Neutrophil (primary cell): Measurements from ENCODE around the gene SLC17A9.

ENCODE experiments used
- H3K27ac ChIP-seq: fragments of 200-600 bp; sonication (generic); 2 replicates; pipeline ENCODE4 v1.5.1; 2016; ENCODE audit warnings: mild to moderate bottlenecking, moderate library complexity
- H3K27me3 ChIP-seq: fragments of 200-600 bp; sonication (generic); 2 replicates; pipeline ENCODE4 v1.6.0; 2016; ENCODE audit warnings: mild to moderate bottlenecking
- H3K36me3 ChIP-seq: fragments of 200-600 bp; sonication (generic); 2 replicates; pipeline ENCODE4 v1.5.1; 2017
- H3K4me1 ChIP-seq, 2 experiments: fragments of 200-600 bp in 1 of 2; sonication (generic) in 1 of 2; 1 replicate in 1 of 2; 2 replicates in 1 of 2; pipeline versions ENCODE4 v1.5.1 to v1.6.1; 2013 to 2016; ENCODE audit warnings: low read depth in 1 of 2, low read length in 1 of 2, mild to moderate bottlenecking in 1 of 2, moderate library complexity in 1 of 2; ENCODE audit not compliant: control insufficient read depth in 1 of 2, insufficient read depth in 1 of 2
- H3K4me3 ChIP-seq, 2 experiments: fragments of 200-600 bp in 1 of 2; sonication (generic) in 1 of 2; 1 replicate in 1 of 2; 2 replicates in 1 of 2; pipeline ENCODE4 v1.5.1; 2013 to 2016; ENCODE audit warnings: low read depth in 1 of 2, low read length in 1 of 2, mild to moderate bottlenecking in 1 of 2, moderate library complexity in 1 of 2
- H3K9me3 ChIP-seq: fragments of 200-600 bp; sonication (generic); 2 replicates; pipeline ENCODE4 v1.5.1; 2016
- CTCF ChIP-seq: fragments of 200-600 bp; sonication (generic); IDR thresholded peaks from 2 replicates; pipeline ENCODE4 v1.5.1; 2016; ENCODE audit warnings: antibody characterized with exemption

SLC17A9 gene

GRCh38 chr20:62955519-62956386 is 3.2 kb downstream of the SLC17A9 start:
- H3K4me1 ChIP-seq, result peaks cover 39 to 42% of the 10 kb centered on the region in 2 experiments
- H3K9me3 ChIP-seq, result no peaks in the 10 kb centered on the region
- no peak for TF ChIP-seq CTCF
- H3K27ac ChIP-seq, result no peak overlapping the region
- H3K27me3 ChIP-seq, result no peaks in the 10 kb centered on the region
- H3K4me3 ChIP-seq, result no peak overlapping the region
- peaks cover under 1% of the 10 kb centered on the region for H3K36me3 ChIP-seq

GRCh38 chr20:62956387-62957135 is 4.1 kb downstream of the SLC17A9 start:
- no peak overlapping the region for H3K4me3 ChIP-seq
- H3K4me1 ChIP-seq, result peaks cover 31 to 34% of the 10 kb centered on the region in 2 experiments
- no peaks in the 10 kb centered on the region for H3K36me3 ChIP-seq
- no peak for TF ChIP-seq CTCF
- H3K27ac ChIP-seq, result no peak overlapping the region
- no peaks in the 10 kb centered on the region for H3K9me3 ChIP-seq
- no peaks in the 10 kb centered on the region for H3K27me3 ChIP-seq

GRCh38 chr20:62957136-62958117 is 4.9 kb downstream of the SLC17A9 start:
- H3K4me1 ChIP-seq, result peaks cover 23 to 25% of the 10 kb centered on the region in 2 experiments
- no peaks in the 10 kb centered on the region for H3K9me3 ChIP-seq
- H3K27ac ChIP-seq, result no peak overlapping the region
- H3K27me3 ChIP-seq, result no peaks in the 10 kb centered on the region
- H3K4me3 ChIP-seq, result no peak overlapping the region
- no peak for TF ChIP-seq CTCF
- peaks cover 4% of the 10 kb centered on the region for H3K36me3 ChIP-seq

GRCh38 chr20:62958388-62959100 is 6.0 kb downstream of the SLC17A9 start:
- Histone ChIP-seq H3K36me3 (peaks cover 8% of the 10 kb centered on the region), H3K27ac (no peak overlapping the region), H3K27me3 (no peaks in the 10 kb centered on the region), H3K4me3 (no peak overlapping the region), H3K4me1 (peaks cover 12 to 15% of the 10 kb centered on the region in 2 experiments), H3K9me3 (no peaks in the 10 kb centered on the region)
- TF ChIP-seq CTCF, result no peak
